K562 (cell line): ENCODE data around the gene PPP1R3G. TPM values are rescaled to one million over a fixed set of nuclear protein-coding genes. Genes with fewer than 3 reads are reported as not detected.

Experiments used
- ATAC-seq: fragments of 200-7000 bp; cut with Tn5 transposase; 3 replicates; pipeline ENCODE4 v1.9.1; 2020; ENCODE audit warnings: moderate library complexity
- BruUV-seq: library from RNA; stranded (reverse); fragments of 400-500 nt; replicated peaks from 2 replicates; lab custom pipeline; 2021; lab: Mats Ljungman, UMichigan
- CTCF ChIA-PET: fragments of 300-600 bp; formaldehyde crosslinking; extraction: SDS; loops from one replicate; lab custom pipeline; 2021; ENCODE audit warnings: low intra/inter-chr PET ratio; lab: Yijun Ruan, JAX
- POLR2A ChIA-PET: fragments of 300-600, 350-650 bp; sonication (Branson Sonifier 250); formaldehyde crosslinking; extraction: SDS; loops from one replicate; lab custom pipeline; 2021; ENCODE audit warnings: antibody characterized with exemption, inconsistent platforms; lab: Yijun Ruan, JAX
- DNase-seq, 4 experiments: peaks; one replicate each; pipeline versions ENCODE4 v3.0.0 to v3.0.0-alpha.2; 2011 to 2018; ENCODE audit warnings: low spot score in 3 of 4, mixed read lengths in 3 of 4; ENCODE audit errors: extremely low read depth in 1 of 4
- FAIRE-seq: peaks from 2 replicates; lab custom pipeline; 2011; peaks lifted over from hg19 to GRCh38; lab: Jason Lieb, UNC
- H2AFZ ChIP-seq: 2 replicates; pipeline ENCODE4 v1.6.0; 2011; ENCODE audit warnings: low read depth, low read length, control low read depth, inconsistent platforms
- H3K27ac ChIP-seq: fragments of 200-600 bp; 3 replicates; pipeline ENCODE4 v1.8.0; 2011; ENCODE audit warnings: low read depth, mild to moderate bottlenecking, control low read depth, inconsistent platforms, low read length, moderate library complexity, mixed read lengths; ENCODE audit errors: extremely low read depth
- H3K27me3 ChIP-seq, 2 experiments: fragments of 300-600 bp in 1 of 2; 2 replicates in 1 of 2; 3 replicates in 1 of 2; pipeline versions ENCODE4 v1.6.0 to v1.8.0; 2011; ENCODE audit warnings: inconsistent platforms in 2 of 2, low read length in 2 of 2, mild to moderate bottlenecking in 1 of 2, mixed read lengths in 1 of 2, moderate library complexity in 1 of 2; ENCODE audit not compliant: control insufficient read depth in 2 of 2, insufficient read depth in 2 of 2
- H3K36me3 ChIP-seq: fragments of 300-600 bp; 3 replicates; pipeline ENCODE4 v1.8.0; 2011; ENCODE audit warnings: mild to moderate bottlenecking, low read length, inconsistent platforms; ENCODE audit not compliant: control insufficient read depth, insufficient read depth
- H3K4me1 ChIP-seq, 2 experiments: fragments of 200-600 bp in 1 of 2; replicated peaks in 1 of 2; 2 replicates in 1 of 2; 3 replicates in 1 of 2; pipeline versions ENCODE4 v1.5.1 to v1.8.0; 2011; ENCODE audit warnings: inconsistent platforms in 2 of 2, low read length in 2 of 2, mild to moderate bottlenecking in 1 of 2, mixed read lengths in 1 of 2, moderate library complexity in 1 of 2; ENCODE audit not compliant: control insufficient read depth in 2 of 2, insufficient read depth in 2 of 2
- H3K4me2 ChIP-seq: 2 replicates; pipeline ENCODE4 v1.6.1; 2011; ENCODE audit warnings: low read length, control low read depth, inconsistent platforms, mixed read lengths; ENCODE audit not compliant: insufficient read depth
- H3K4me3 ChIP-seq: fragments of 200-600 bp; sonication (generic), shearing (Covaris generic); 2 replicates; pipeline ENCODE4 v1.5.1; 2016; ENCODE audit warnings: control low read depth, inconsistent platforms
- H3K79me2 ChIP-seq: fragments of 200-600 bp; 3 replicates; pipeline ENCODE4 v1.8.0; 2011; ENCODE audit warnings: low read length, inconsistent platforms; ENCODE audit not compliant: control insufficient read depth, insufficient read depth
- H3K9ac ChIP-seq, 2 experiments: 2 replicates each; pipeline versions ENCODE4 v1.6.0 to v1.6.1; 2011; ENCODE audit warnings: low read depth in 2 of 2, low read length in 2 of 2, control low read depth in 1 of 2, inconsistent platforms in 1 of 2, mild to moderate bottlenecking in 1 of 2, mixed read lengths in 1 of 2; ENCODE audit not compliant: insufficient read depth in 1 of 2
- H3K9me1 ChIP-seq: one replicate; pipeline ENCODE4 v1.6.0; 2011; ENCODE audit warnings: inconsistent platforms, mild to moderate bottlenecking, low read length, moderate library complexity; ENCODE audit not compliant: control insufficient read depth, insufficient read depth
- H3K9me3 ChIP-seq: replicated peaks from 2 replicates; pipeline ENCODE4 v1.5.1; 2011; ENCODE audit warnings: low read depth, low read length, inconsistent platforms; ENCODE audit not compliant: control insufficient read depth, insufficient read depth
- H4K20me1 ChIP-seq: replicated peaks from 2 replicates; pipeline ENCODE4 v1.6.1; 2011; ENCODE audit warnings: low read length, inconsistent platforms, mixed read lengths; ENCODE audit not compliant: control insufficient read depth, insufficient read depth
- EHMT2 ChIP-seq: fragments of 450-650 bp; IDR thresholded peaks from 2 replicates; pipeline ENCODE4 v1.6.1; 2018; ENCODE audit warnings: antibody characterized with exemption
- HNRNPUL1 ChIP-seq: fragments of 200-400 bp; formaldehyde crosslinking; IDR thresholded peaks from 2 replicates; pipeline ENCODE4 v1.6.1; 2017; ENCODE audit warnings: low read length
- NR1H2 ChIP-seq: sonication (generic); formaldehyde crosslinking; IDR thresholded peaks from 2 replicates; pipeline ENCODE4 v1.4.0; 2020; ENCODE audit warnings: mild to moderate bottlenecking, missing genetic modification reagents
- SNIP1 ChIP-seq: fragments of 450-650 bp; IDR thresholded peaks from 2 replicates; pipeline ENCODE4 v1.7.1; 2017; ENCODE audit warnings: low read depth, mild to moderate bottlenecking
- ZNF174 ChIP-seq: fragments of 250-450 bp; sonication (Bioruptor Pico); IDR thresholded peaks from 2 replicates; pipeline ENCODE4 v1.4.0; 2020; ENCODE audit warnings: mild to moderate bottlenecking
- WGBS: fragments of 100-300 bp; shearing (Covaris generic); methylation state at CpG from one replicate; pipeline ENCODE4 v1.1.6; 2016; ENCODE audit warnings: low coverage, mixed read lengths; ENCODE audit not compliant: insufficient coverage; ENCODE audit errors: missing lambda C conversion rate; 5-methylcytosine and 5-hydroxymethylcytosine counted together
- in situ Hi-C: fragments of 300-500 bp; cut with MboI; formaldehyde crosslinking; loops from 4 replicates; pipeline ENCODE4 v1.15.0; 2018; ENCODE audit warnings: inconsistent platforms, mixed read lengths
- intact Hi-C: fragments of 100-400 bp; cut with micrococcal nuclease; formaldehyde crosslinking; loops from 2 replicates; pipeline ENCODE4 v1.14.2; 2022
- polyA plus RNA-seq, 8 experiments: library from polyadenylated mRNA; depleted of rRNA in 4 of 8; stranded (reverse) in 5 of 8; unstranded in 3 of 8; fragments of >200 nt; fragmentation: Nextera tagmentation in 2 of 8; fragmentation: Illumina TruSeq in 1 of 8; extraction: Ambion mirVana in 2 of 8; extraction: Trizol in 1 of 8; gene quantifications; 2 replicates each; pipeline versions ENCODE4 v1.2.1 to v1.2.3, GENCODE V29; 2011 to 2014; ENCODE audit warnings: inconsistent platforms in 1 of 8, missing spikeins in 1 of 8
- total RNA-seq, 7 experiments: library from RNA; depleted of rRNA in 6 of 7; stranded (reverse); fragments of >200 nt in 6 of 7; fragmentation: Illumina TruSeq in 2 of 7; extraction: Trizol in 2 of 7; gene quantifications; 2 replicates each; pipeline versions ENCODE4 v1.2.1 to v1.2.3, GENCODE V29; 2011 to 2021; ENCODE audit warnings: low replicate concordance in 1 of 7
- TF ChIP-seq, protein P1 (sequence below): sonication (generic); formaldehyde crosslinking; IDR thresholded peaks from 2 replicates; pipeline ENCODE4 v1.8.0; 2023; ENCODE audit warnings: missing genetic modification reagents, mild to moderate bottlenecking, borderline replicate concordance
- TF ChIP-seq, protein P2 (sequence below): fragments of 250-450 bp; sonication (Bioruptor Pico); IDR thresholded peaks from 2 replicates; pipeline ENCODE4 v1.5.0; 2021; ENCODE audit warnings: mild to moderate bottlenecking, moderate library complexity

Gene PPP1R3G
- total and polyA plus RNA-seq, 9 of the 15 experiments (the other 6 are each of a cell fraction or from before 2014, with no cell fraction given) = 0.01 to 0.13 (median 0.01) TPM; not detected in 4

DNA sequence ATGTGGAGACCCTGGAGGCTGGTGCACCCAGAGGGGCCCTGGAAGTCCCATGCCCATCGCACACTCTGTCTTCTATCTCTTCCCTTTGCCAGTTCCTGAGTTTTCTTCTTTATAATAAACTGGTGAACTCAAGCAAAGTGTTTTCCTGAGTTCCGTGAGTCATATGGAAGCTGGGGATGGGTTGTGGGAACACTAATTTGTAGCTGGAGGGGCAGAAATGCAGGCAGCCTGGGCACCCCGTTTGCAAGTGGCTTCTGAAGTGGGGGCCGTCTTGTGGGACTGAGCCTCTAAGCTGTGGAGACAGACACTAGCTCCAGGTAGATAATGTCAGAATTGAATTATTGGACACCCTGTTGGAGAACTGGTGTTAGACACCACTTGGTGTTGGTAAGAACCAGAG, 3.2 kb upstream of the PPP1R3G start:
- H2AFZ ChIP-seq = no peak overlapping the region

More for the DNA sequence above, 3.2 kb upstream of the PPP1R3G start:
- no peaks in the 10 kb centered on the region for H3K9me1 ChIP-seq
- no peaks in the 10 kb centered on the region for H3K79me2 ChIP-seq
- no peak for FAIRE-seq
- no peak overlapping the region for H3K4me3 ChIP-seq
- H3K9me3 ChIP-seq = no peaks in the 10 kb centered on the region
- POLR2A ChIA-PET = interaction anchor here (0.6 kb wide), 1 partner anchor 1622 kb away, joined by 4 read pairs; no protein-coding TSS in a partner anchor
- WGBS = 5% methylated on average over 4 of the region's 4 CpGs
- no peak for DNase-seq
- TF ChIP-seq HNRNPUL1 = no peak
- no peak for TF ChIP-seq SNIP1
- TF ChIP-seq, protein P1, sequence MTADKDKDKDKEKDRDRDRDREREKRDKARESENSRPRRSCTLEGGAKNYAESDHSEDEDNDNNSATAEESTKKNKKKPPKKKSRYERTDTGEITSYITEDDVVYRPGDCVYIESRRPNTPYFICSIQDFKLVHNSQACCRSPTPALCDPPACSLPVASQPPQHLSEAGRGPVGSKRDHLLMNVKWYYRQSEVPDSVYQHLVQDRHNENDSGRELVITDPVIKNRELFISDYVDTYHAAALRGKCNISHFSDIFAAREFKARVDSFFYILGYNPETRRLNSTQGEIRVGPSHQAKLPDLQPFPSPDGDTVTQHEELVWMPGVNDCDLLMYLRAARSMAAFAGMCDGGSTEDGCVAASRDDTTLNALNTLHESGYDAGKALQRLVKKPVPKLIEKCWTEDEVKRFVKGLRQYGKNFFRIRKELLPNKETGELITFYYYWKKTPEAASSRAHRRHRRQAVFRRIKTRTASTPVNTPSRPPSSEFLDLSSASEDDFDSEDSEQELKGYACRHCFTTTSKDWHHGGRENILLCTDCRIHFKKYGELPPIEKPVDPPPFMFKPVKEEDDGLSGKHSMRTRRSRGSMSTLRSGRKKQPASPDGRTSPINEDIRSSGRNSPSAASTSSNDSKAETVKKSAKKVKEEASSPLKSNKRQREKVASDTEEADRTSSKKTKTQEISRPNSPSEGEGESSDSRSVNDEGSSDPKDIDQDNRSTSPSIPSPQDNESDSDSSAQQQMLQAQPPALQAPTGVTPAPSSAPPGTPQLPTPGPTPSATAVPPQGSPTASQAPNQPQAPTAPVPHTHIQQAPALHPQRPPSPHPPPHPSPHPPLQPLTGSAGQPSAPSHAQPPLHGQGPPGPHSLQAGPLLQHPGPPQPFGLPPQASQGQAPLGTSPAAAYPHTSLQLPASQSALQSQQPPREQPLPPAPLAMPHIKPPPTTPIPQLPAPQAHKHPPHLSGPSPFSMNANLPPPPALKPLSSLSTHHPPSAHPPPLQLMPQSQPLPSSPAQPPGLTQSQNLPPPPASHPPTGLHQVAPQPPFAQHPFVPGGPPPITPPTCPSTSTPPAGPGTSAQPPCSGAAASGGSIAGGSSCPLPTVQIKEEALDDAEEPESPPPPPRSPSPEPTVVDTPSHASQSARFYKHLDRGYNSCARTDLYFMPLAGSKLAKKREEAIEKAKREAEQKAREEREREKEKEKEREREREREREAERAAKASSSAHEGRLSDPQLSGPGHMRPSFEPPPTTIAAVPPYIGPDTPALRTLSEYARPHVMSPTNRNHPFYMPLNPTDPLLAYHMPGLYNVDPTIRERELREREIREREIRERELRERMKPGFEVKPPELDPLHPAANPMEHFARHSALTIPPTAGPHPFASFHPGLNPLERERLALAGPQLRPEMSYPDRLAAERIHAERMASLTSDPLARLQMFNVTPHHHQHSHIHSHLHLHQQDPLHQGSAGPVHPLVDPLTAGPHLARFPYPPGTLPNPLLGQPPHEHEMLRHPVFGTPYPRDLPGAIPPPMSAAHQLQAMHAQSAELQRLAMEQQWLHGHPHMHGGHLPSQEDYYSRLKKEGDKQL (CRISPR knock-in tag) = no peak
- TF ChIP-seq EHMT2 = no peak
- TF ChIP-seq, protein P2, sequence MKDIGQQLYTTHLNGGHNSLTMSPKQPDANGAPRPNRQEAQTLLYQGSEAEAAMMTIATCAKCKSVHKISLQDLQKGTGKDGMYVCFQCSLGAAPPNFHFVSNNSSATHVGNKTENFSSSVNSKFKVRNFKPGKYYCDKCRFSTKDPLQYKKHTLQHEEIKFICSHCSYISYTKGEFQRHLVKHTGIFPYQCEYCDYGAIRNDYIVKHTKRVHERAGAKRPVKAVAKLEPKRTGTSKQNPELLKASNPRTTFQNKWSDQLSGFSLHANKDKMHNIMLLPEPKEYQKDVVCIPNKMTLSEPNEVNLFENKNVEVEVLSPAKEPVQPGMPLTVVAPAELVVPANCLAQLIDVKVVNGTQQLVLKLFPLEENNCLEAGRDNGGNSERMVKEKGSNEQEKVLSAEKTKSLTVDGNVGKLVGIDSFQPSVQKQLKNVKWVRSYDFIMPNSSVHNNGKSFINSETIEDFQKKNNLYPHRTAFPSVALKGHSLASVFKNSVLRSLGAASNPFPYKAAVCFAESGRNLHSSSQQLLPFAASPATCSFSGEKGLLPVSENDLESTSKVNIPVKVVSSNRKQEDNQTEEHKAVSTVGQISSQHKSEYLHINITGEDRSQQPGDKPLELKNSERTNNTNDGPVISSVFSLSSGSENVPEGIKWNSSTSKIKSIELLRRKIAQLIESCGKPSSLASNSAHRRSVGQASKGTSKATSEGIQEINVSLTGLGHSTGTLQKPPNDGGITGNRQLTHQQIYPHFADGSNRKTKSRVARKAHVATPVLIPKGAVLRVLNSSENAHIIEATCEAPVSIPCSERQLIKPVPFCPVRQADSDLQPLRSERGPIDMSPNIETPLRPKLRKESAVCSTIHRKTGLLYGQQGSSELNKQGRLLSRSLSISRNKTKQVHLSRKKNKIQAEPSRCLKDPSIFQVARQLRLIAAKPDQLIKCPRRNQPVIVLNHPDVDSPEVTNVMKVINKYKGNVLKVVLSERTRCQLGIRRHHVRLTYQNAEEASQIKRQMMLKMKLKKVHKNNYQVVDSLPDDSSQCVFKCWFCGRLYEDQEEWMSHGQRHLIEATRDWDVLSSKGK (CRISPR knock-in tag) = no peak
- no peak for TF ChIP-seq NR1H2 (CRISPR knock-in tag)
- TF ChIP-seq ZNF174 = no peak
- in situ Hi-C loops = no loop called here
- H3K27me3 ChIP-seq = peaks cover 17 to 42% of the 10 kb centered on the region in 2 experiments; a peak in 3 of 5 replicates
- peaks cover 5 to 19% of the 10 kb centered on the region in 2 experiments; a peak in 3 of 5 replicates for H3K4me1 ChIP-seq
- CTCF ChIA-PET = no interaction called here
- H3K36me3 ChIP-seq = no peaks in the 10 kb centered on the region
- no peak for ATAC-seq
- no peak overlapping the region for H3K27ac ChIP-seq
- H4K20me1 ChIP-seq = no peaks in the 10 kb centered on the region
- BruUV-seq = no TSS peak
- H3K4me2 ChIP-seq = no peak overlapping the region
- intact Hi-C loops = no loop called here
- H3K9ac ChIP-seq = no peak overlapping the region
